ENCODE data around the gene USO1.
"Not testable (repeated sequence)": the region's sequence is repeated elsewhere in the genome, so short reads cannot be mapped to it uniquely, and the experiment has no call there.

The USO1 gene

DNA sequence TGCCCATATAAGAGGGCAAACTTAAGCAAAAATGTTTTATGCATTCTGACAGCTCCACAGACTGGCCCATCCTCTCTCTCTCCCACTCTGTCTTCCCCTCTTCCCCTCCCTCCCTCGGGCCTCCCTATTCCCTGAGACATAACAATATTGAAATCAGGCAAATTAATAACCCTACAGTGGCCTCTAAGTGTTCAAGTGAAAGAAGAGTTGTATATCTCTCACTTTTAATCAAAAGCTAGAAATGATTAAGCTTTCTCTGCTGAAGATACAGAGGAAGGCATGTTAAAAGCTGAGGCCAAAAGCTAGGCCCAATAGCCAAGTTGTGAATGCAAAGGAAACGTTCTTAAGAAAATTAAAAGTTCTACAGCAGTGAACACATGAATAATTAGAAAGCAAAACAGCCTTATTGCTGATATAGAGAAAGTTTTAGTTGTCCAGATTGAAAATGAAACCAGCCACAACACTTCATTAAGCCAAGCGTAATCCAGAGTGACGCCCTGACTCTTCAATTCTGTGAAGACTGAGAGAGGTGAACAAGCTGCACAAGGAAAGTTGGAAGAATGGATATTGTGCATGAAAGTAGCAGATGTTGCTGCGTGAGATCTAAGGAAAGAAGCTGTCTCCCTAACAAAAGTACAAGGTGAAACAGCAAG lies 54.9 kb downstream of the USO1 start:
- DNase-seq, result no peak

DNA sequence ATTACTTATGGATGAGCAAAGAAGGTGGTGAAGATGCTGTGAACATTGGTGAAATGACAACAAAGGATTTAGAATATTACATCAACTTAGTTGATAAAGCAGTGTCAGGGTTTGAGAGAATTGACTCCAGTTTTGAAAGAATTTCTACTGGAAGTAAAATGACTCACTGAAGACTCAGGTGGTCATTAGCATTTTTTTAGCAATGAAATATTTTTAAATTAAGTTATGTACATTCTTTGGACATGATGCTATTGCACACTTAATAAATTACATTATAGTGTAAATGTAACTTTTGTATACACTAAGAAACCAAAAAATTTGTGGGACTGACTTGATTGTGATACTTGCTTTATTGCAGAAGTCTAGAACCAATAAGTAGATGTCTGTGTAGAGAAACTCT lies 56.9 kb downstream of the USO1 start:
- DNase-seq, result no peak

GRCh38 chr4:75786526-75786925 lies 62.1 kb downstream of the USO1 start:
- DNase-seq, result no peak

DNA sequence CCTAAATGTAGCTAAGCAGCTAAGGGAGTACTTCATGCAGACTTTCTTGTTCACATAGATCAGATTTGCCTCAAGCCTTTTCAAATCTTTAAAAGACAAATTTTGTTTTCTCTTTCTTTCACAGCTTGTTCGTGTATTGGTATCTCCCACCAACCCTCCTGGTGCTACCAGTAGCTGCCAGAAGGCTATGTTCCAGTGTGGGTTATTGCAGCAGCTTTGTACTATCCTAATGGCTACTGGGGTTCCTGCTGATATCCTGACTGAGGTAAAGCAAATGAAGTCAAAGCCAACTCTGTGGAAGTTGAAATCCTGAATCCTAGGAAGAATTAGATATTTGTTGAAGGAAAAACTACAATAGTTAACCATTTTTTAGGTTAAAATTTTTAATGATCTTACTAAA lies 62.6 kb downstream of the USO1 start:
- DNase-seq, result no peak

DNA sequence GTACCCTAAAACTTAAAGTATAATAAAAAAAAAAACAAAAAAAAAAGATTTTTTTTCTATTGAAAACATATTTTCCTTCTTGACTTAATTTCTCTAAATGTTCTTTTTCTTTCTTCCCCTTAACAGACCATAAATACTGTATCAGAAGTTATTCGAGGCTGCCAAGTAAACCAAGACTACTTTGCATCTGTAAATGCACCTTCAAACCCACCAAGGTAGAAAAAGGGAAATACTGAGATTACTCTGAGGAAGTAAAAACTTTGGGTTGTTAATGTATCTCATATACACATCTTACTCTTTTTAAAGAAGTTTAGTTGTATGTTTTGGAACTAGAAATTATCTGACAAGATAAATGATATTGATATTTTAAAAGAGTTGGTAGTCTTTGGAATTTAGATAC lies 65.6 kb downstream of the USO1 start:
- DNase-seq, result no peak

DNA sequence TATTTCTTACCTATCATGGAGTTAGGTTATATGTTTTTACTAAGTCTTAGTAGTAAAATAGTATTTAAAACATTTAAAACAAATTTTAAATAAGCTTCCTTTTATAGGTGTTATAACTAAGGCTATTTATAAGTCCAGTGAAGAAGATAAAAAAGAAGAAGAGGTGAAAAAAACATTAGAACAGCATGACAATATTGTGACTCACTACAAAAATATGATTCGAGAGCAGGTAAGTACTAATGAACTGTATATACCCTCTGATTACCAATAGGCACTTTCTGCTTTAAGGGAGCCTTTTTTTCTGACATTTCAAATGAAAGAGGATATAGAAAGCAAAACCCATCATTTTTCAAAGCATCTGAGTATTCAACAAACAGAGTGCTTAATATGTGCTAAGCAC lies 76.6 kb downstream of the USO1 start:
- no peak for DNase-seq

GRCh38 chr4:75806035-75806434 lies 81.7 kb downstream of the USO1 start:
- not testable (repeated sequence) for DNase-seq

DNA sequence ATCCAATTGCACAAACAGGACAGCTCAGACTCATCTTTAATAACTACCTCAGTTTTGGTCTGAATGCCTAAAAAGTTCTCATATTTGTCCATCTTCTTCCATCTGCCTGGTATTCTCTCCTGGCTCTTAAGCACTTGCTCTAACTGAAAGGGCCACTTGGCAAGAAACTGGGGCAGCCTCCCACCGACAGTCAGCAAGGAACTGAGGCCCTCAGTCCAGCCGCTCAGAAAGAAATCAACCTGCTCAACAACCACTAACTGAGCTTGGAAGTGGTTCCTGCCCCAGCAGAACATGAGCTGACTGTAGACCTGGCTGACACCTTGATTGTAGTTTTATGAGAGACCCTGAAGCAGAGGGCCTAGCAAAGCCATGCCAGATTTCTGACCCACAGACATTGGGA lies 93.5 kb downstream of the USO1 start:
- DNase-seq, result no peak

GRCh38 chr4:75819121-75819520 lies 94.7 kb downstream of the USO1 start:
- DNase-seq, result no peak

DNA sequence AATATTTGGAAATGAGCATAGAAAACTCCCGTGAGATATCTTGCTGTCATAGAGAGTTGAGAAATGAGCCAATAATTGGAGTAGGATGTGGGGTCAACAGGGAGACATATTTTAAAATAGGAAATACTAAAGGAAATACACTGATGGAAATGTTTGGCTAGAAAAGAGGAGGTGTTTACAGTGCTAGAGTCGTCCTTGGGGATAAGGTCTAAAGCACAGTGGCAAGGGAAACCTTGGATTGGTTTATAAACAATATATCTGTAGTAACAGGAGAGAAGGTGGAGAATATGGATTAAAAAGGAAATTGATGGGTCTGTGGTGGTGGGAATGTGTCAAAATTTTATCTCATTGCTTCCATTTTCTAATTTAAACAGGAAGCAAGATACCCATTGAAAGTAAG lies 95.8 kb downstream of the USO1 start:
- no peak for DNase-seq

DNA sequence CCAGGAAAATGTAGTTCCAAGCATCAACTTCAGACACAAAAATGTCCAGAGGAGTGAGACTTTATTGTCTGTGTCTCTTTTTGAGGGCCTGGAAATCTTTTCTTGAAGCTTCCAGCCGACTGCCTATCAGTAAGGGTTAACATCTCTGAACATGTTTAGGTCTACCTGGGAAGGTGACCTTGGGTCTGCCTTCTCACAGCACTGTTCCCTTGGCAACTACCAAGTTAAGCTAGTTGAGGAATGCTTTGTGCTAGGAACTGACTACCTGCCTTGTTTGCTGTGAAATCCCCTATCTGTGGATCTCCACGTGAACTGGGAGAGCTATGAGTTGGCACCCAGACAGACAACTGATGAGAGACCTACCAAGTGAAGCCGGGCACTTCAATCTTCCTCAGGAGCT lies 96.3 kb downstream of the USO1 start:
- no peak for DNase-seq

- no peak for DNase-seq
Observed at GRCh38 chr4:75821216-75821615, 96.8 kb downstream of the USO1 start.

- DNase-seq, result no peak
Observed at GRCh38 chr4:75821966-75822365, 97.6 kb downstream of the USO1 start.

- DNase-seq, result no peak
Observed at GRCh38 chr4:75822416-75822815, 98.0 kb downstream of the USO1 start.

DNA sequence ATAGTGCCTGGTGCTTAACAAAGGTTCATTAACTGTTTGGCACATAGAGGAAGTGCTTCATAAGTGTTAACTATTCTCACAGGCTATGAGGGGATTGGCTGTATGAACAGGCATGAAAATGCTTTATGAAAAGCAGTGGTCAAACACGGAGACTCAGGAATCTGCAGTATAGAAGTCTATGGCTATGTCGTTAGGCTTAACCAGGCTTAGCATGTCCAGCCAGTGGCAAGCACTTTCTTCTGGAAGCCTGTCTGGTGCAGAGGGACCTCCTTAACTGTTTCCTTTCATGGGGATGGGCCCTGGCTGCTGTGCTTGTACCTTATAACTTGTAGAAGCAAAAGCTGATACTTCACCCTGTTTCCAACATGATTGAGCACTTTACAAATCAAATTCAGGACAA lies 99.4 kb downstream of the USO1 start:
- DNase-seq, result no peak

DNA sequence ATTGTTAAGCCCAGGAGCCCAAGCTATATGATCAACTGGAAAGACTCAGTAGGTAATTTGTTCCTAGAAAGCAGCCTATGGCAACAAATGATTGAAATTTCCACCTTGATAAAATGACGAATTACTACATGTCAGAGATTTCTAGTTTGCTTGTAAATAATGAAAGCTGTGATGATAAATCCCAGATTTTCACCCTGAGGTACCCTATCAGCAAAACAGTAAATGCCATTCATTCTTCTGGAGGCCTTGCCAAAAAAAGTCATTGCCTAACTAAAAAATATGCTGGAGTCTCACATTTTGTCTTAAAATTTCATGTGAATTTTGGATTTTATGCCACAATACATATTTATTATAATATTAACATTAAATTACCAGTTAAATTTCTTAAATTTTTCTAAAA lies 106.5 kb downstream of the USO1 start:
- DNase-seq, result no peak

GRCh38 chr4:75831856-75832405 lies 107.6 kb downstream of the USO1 start:
- DNase-seq, result no peak

- DNase-seq, result no peak
Observed at GRCh38 chr4:75834095-75834771, 109.9 kb downstream of the USO1 start.

DNA sequence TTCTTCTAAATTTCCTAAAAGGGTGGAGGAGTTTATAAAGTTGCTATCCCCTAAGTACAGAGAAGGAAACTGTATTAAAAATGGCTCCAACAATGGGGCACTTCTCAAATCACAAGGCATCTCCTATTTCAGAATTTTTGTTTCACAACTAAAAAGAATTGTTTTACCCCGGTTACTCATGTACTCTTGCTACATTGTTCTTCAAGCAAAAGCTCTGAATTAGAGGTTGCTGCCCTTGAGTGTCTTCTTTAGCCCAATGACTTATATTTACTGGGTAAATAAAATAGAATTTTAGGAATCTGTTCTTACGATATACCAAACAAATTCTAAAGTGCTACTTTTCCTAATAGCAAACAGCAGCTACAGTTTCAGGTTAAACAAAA lies 110.4 kb downstream of the USO1 start:
- DNase-seq, result no peak

- no peak for DNase-seq
Observed at GRCh38 chr4:75841641-75842520, 117.5 kb downstream of the USO1 start.

DNA sequence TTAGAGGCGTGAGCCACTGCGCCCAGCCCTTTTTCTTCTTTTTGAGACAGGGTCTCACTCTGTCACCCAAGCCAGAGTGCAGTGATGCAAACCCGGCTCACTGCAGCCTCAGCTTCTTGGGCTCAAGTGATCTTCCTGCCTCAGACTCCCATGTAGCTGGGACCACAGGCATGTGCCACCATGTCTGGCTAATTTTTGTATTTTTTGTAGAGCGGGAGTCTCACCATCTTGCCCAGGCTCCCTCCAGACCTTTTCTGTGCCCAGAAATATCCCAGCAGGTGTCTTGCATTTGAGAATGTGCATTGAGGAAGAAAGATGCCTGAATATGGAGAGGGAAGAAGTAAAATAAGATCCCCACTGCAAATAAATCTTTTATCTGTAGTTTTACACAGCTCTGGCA lies 119.2 kb downstream of the USO1 start:
- DNase-seq, result no peak

- no peak for DNase-seq
Observed at GRCh38 chr4:75844151-75844662, 119.8 kb downstream of the USO1 start.

DNA sequence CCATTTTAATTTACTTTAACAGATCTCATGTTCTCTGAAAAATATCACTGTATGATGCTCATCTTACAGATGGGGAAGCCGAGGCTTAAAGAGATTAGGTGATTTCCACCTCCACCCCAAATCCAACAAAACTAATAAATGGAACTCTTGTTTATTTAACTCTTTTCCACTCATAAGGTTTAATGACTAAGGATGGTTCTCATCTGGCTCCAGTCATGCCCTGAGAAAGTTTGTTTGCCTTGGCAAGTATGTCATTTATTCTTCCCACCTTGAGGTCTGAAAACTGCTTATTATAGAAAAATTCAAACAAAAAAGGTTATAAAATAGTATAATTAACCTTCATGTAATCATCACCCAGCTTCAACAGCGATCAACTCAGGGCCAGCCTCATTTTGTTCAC lies 121.6 kb downstream of the USO1 start:
- no peak for DNase-seq

Data from stimulated activated CD4-positive, alpha-beta T cell treated with anti-CD3 and anti-CD28 coated beads, Interleukin-15, amount 100 ng/mL, for 24 hours (primary cell).